Fibroblast of pulmonary artery (primary cell): ENCODE data around the gene PIGS.

ENCODE experiments used
- DNase-seq: peaks from one replicate; pipeline ENCODE4 v3.0.0-alpha.2; 2010; ENCODE audit warnings: low read depth
- H3K4me3 ChIP-seq: replicated peaks from 2 replicates; pipeline ENCODE4 v1.5.1; 2011; ENCODE audit warnings: low read depth, mild to moderate bottlenecking, control low read depth, low read length, moderate library complexity
- TF ChIP-seq, protein P1 (sequence below): IDR thresholded peaks from 2 replicates; pipeline ENCODE4 v1.5.1; 2011; ENCODE audit warnings: mild to moderate bottlenecking, control low read depth, low read length, inconsistent platforms; ENCODE audit errors: missing control alignments

The PIGS gene

DNA sequence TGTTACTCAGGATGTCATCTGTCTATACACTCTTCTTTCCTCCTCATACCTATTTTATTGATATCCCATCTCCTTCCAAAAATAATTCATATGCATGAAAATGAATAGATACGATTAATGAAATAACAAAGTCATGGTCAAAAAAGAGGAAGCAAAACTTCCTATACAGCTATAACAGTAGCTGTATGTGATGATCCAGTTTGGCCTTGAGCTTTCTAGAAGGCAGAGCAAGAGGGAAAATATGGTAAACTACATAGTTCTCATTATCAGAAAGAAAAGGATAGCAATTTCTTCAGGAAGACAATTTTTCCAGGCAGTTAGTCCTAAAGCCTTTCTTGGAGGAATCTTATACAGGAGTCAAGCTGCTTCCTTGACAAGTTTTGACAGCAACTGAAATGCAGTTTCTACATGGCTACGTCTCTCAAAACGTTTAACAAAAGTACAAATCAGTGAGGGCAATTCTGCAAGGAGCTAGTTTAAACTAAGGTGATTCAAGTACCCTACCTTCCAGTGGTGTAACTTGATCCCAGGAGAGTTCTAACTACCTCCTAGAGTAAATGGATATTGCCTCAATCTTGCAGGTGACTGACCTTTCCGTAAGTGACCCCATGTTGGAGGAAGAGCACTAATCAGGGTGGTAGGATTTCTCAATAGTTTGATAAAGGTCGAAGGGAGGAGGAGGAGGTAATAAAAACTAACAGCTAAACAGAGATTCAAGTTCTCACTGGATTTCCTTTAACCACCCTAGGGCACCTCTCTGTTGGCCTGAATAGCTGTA, 26.5 kb upstream of the PIGS start:
- peak overlapping the region; percentile 72 for H3K4me3 ChIP-seq
- DNase-seq = no peak
- TF ChIP-seq, protein P1, sequence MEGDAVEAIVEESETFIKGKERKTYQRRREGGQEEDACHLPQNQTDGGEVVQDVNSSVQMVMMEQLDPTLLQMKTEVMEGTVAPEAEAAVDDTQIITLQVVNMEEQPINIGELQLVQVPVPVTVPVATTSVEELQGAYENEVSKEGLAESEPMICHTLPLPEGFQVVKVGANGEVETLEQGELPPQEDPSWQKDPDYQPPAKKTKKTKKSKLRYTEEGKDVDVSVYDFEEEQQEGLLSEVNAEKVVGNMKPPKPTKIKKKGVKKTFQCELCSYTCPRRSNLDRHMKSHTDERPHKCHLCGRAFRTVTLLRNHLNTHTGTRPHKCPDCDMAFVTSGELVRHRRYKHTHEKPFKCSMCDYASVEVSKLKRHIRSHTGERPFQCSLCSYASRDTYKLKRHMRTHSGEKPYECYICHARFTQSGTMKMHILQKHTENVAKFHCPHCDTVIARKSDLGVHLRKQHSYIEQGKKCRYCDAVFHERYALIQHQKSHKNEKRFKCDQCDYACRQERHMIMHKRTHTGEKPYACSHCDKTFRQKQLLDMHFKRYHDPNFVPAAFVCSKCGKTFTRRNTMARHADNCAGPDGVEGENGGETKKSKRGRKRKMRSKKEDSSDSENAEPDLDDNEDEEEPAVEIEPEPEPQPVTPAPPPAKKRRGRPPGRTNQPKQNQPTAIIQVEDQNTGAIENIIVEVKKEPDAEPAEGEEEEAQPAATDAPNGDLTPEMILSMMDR = no peak

- no peak for DNase-seq
- TF ChIP-seq, protein P1 = no peak
- no peak overlapping the region for H3K4me3 ChIP-seq
Observed at GRCh38 chr17:28592260-28592659, 20.9 kb upstream of the PIGS start.

GRCh38 chr17:28585851-28586250, 14.5 kb upstream of the PIGS start:
- no peak overlapping the region for H3K4me3 ChIP-seq
- TF ChIP-seq, protein P1 = no peak
- DNase-seq = no peak

- TF ChIP-seq, protein P1 = no peak
- DNase-seq = no peak
- no peak overlapping the region for H3K4me3 ChIP-seq
Observed at GRCh38 chr17:28584434-28584833, 13.1 kb upstream of the PIGS start.

- DNase-seq = no peak
- TF ChIP-seq, protein P1 = no peak
- H3K4me3 ChIP-seq = no peak overlapping the region
Observed at GRCh38 chr17:28582513-28582912, 11.2 kb upstream of the PIGS start.

- DNase-seq = no peak
- no peak overlapping the region for H3K4me3 ChIP-seq
- TF ChIP-seq, protein P1 = no peak
Observed at GRCh38 chr17:28580959-28581358, 9.6 kb upstream of the PIGS start.

- no peak for DNase-seq
Observed at GRCh38 chr17:28579526-28579925, 8.2 kb upstream of the PIGS start.

More at GRCh38 chr17:28579526-28579925, 8.2 kb upstream of the PIGS start:
- TF ChIP-seq, protein P1 = no peak
- no peak overlapping the region for H3K4me3 ChIP-seq
